GM18909 (cell line): ENCODE results near the gene KRTAP5-11.
"Not testable (repeated sequence)": the region's sequence is repeated elsewhere in the genome, so short reads cannot be mapped to it uniquely, and the experiment has no call there.

Experiments
- ATAC-seq: cut with Tn5 transposase; IDR thresholded peaks from one replicate; pipeline ENCODE4 v1.9.1; 2021; ENCODE audit warnings: mild to moderate bottlenecking; ENCODE audit not compliant: unreplicated experiment, poor library complexity

KRTAP5-11 gene

GRCh38 chr11:71582969-71583368, 294 bp upstream of the KRTAP5-11 start:
- not testable (repeated sequence) for ATAC-seq

GRCh38 chr11:71581826-71582225, 849 bp downstream of the KRTAP5-11 start:
- no peak for ATAC-seq

GRCh38 chr11:71580057-71581003, 2.3 kb downstream of the KRTAP5-11 start:
- ATAC-seq, result no peak

- ATAC-seq, result not testable (repeated sequence)
These were observed 3.2 kb downstream of the KRTAP5-11 start for GRCh38 chr11:71579513-71579912.

- no peak for ATAC-seq
These were observed 5.1 kb downstream of the KRTAP5-11 start for GRCh38 chr11:71577469-71578004.

GRCh38 chr11:71576688-71577465, 5.8 kb downstream of the KRTAP5-11 start:
- ATAC-seq, result not testable (repeated sequence)

GRCh38 chr11:71575723-71576424, 6.8 kb downstream of the KRTAP5-11 start:
- ATAC-seq, result no peak

GRCh38 chr11:71574418-71574817, 8.3 kb downstream of the KRTAP5-11 start:
- no peak for ATAC-seq

GRCh38 chr11:71572811-71573210, 9.9 kb downstream of the KRTAP5-11 start:
- no peak for ATAC-seq

GRCh38 chr11:71571101-71571850, 11.4 kb downstream of the KRTAP5-11 start:
- ATAC-seq, result not testable (repeated sequence)

GRCh38 chr11:71568704-71569349, 13.8 kb downstream of the KRTAP5-11 start:
- ATAC-seq, result no peak

- not testable (repeated sequence) for ATAC-seq
These were observed 15.0 kb downstream of the KRTAP5-11 start for GRCh38 chr11:71567633-71568032.

- ATAC-seq, result not testable (repeated sequence)
These were observed 15.8 kb downstream of the KRTAP5-11 start for GRCh38 chr11:71566626-71567599.

GRCh38 chr11:71566081-71566620, 16.5 kb downstream of the KRTAP5-11 start:
- ATAC-seq, result no peak

GRCh38 chr11:71565263-71565662, 17.4 kb downstream of the KRTAP5-11 start, which contains the start of gene KRTAP5-10:
TSS of gene KRTAP5-10 (plus strand) at chr11:71565563. CDS start at chr11:71565588, 25 bp downstream.
- no peak for ATAC-seq

- ATAC-seq, result no peak
These were observed 18.2 kb downstream of the KRTAP5-11 start for GRCh38 chr11:71564430-71564829.

GRCh38 chr11:71563406-71563805, 19.3 kb downstream of the KRTAP5-11 start:
- no peak for ATAC-seq
